ENCODE measurements around the gene CDKN2AIPNL. TPM values are rescaled to one million over a fixed set of nuclear protein-coding genes. Genes with fewer than 3 reads are reported as not detected.

Gene CDKN2AIPNL
- total RNA-seq, 1 experiment from 2014 or later, result 35.3 TPM

DNA sequence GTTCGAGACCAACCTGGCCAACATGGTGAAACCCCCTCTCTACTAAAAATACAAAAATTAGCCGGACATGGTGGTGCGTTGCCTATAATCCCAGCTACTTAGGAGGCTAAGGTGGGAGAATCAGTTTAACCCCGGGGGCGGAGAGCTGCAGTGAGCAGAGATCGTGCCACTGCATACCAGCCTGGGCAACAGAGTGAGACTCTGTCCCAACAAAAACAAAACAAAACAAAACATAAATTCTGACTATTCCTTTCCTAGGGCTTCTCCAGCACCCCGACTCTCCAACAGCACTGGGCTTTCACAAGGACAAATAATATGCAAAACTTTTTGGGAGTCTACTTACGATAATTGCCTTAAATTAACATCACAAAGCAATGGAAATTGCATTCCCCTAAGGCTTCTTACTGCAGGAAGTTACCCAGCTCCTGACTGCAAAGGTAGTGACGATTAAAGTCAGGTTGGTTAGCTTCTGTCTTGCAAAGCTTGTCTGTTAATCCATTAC lies 15.9 kb upstream of the CDKN2AIPNL start:
- H2AFZ ChIP-seq, result 0 out of 2 replicates have a peak overlapping the region, but pooled peaks have one; percentile 39
- no peaks in the 10 kb centered on the region for H3K4me1 ChIP-seq (replicated peaks; ENCODE audit: insufficient read depth)
- no peaks in the 10 kb centered on the region for H3K36me3 ChIP-seq (ENCODE audit: low read depth)
- H4K20me1 ChIP-seq (ENCODE audit: insufficient read depth), result no peaks in the 10 kb centered on the region
- no peak overlapping the region for H3K4me3 ChIP-seq
- peaks cover 8% of the 10 kb centered on the region; the same call in 1 of the 2 replicates for H3F3A ChIP-seq (ENCODE audit: insufficient read depth, low read depth)
- H3K4me2 ChIP-seq, result no peak overlapping the region
- BruUV-seq (replicated peaks), result no TSS peak
- no peaks in the 10 kb centered on the region for H3K9me2 ChIP-seq (ENCODE audit: insufficient read depth)
- intact Hi-C loops (cut with micrococcal nuclease; ENCODE audit: unreplicated experiment), result no loop called here
- ChIA-PET POLR2A (ENCODE audit: unreplicated experiment) (no interaction called here), CTCF (interaction anchor here (1.8 kb wide), 1 partner anchor 160 kb away, joined by 7 read pairs; no protein-coding TSS in a partner anchor)
- H3K27me3 ChIP-seq (ENCODE audit: insufficient read depth, low read depth), result no peaks in the 10 kb centered on the region
- H3K79me2 ChIP-seq (ENCODE audit: low read depth), result no peaks in the 10 kb centered on the region
- H3K27ac ChIP-seq, result no peak overlapping the region
- H3K9me3 ChIP-seq (ENCODE audit: insufficient read depth, low read depth), result no peaks in the 10 kb centered on the region
- DNase-seq, result no peak
- TF ChIP-seq EZH2 (IDR thresholded peaks at IDR 0.05; ENCODE audit: low read depth), result no peak
- TF ChIP-seq, protein P1, sequence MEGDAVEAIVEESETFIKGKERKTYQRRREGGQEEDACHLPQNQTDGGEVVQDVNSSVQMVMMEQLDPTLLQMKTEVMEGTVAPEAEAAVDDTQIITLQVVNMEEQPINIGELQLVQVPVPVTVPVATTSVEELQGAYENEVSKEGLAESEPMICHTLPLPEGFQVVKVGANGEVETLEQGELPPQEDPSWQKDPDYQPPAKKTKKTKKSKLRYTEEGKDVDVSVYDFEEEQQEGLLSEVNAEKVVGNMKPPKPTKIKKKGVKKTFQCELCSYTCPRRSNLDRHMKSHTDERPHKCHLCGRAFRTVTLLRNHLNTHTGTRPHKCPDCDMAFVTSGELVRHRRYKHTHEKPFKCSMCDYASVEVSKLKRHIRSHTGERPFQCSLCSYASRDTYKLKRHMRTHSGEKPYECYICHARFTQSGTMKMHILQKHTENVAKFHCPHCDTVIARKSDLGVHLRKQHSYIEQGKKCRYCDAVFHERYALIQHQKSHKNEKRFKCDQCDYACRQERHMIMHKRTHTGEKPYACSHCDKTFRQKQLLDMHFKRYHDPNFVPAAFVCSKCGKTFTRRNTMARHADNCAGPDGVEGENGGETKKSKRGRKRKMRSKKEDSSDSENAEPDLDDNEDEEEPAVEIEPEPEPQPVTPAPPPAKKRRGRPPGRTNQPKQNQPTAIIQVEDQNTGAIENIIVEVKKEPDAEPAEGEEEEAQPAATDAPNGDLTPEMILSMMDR (conservative IDR thresholded peaks at IDR 0.05), result no peak

DNA sequence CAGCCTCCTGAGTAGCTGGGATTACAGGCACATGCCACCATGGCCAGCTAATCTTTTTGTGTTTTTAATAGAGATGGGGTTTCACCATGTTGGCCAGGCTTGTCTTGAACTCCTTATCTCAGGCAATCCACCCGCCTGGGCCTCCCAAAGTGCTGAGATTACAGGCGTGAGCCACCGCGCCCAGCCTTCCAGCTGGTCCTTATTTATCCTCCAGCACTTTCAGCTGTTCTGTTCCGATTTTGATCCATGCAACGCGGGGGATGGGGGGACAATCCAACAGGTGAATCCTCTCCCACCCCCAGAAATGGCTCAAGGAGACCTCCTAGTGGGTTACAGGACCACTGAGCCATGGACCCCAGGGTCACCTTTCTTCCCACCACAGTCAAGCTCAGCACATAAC lies 14.7 kb upstream of the CDKN2AIPNL start:
- no peaks in the 10 kb centered on the region for H3K4me1 ChIP-seq (replicated peaks; ENCODE audit: insufficient read depth)
- intact Hi-C loops (cut with micrococcal nuclease; ENCODE audit: unreplicated experiment), result no loop called here
- ChIA-PET POLR2A (ENCODE audit: unreplicated experiment) (no interaction called here), CTCF (interaction anchor here (0.6 kb wide), 1 partner anchor 19 kb away, joined by 7 read pairs; no protein-coding TSS in a partner anchor)
- no peak for TF ChIP-seq EZH2 (IDR thresholded peaks at IDR 0.05; ENCODE audit: low read depth)
- TF ChIP-seq, protein P1 (conservative IDR thresholded peaks at IDR 0.05), result no peak
- H4K20me1 ChIP-seq (ENCODE audit: insufficient read depth), result no peaks in the 10 kb centered on the region
- H3K4me3 ChIP-seq, result no peak overlapping the region
- H3K9me3 ChIP-seq (ENCODE audit: insufficient read depth, low read depth), result no peaks in the 10 kb centered on the region
- DNase-seq, result no peak
- no peak overlapping the region for H2AFZ ChIP-seq
- H3K27ac ChIP-seq, result no peak overlapping the region
- no peaks in the 10 kb centered on the region for H3K79me2 ChIP-seq (ENCODE audit: low read depth)
- H3K4me2 ChIP-seq, result no peak overlapping the region
- no peaks in the 10 kb centered on the region for H3K27me3 ChIP-seq (ENCODE audit: insufficient read depth, low read depth)
- H3K36me3 ChIP-seq (ENCODE audit: low read depth), result no peaks in the 10 kb centered on the region
- BruUV-seq (replicated peaks), result no TSS peak
- no peaks in the 10 kb centered on the region for H3K9me2 ChIP-seq (ENCODE audit: insufficient read depth)
- peaks cover 8% of the 10 kb centered on the region; the same call in 1 of the 2 replicates for H3F3A ChIP-seq (ENCODE audit: insufficient read depth, low read depth)

DNA sequence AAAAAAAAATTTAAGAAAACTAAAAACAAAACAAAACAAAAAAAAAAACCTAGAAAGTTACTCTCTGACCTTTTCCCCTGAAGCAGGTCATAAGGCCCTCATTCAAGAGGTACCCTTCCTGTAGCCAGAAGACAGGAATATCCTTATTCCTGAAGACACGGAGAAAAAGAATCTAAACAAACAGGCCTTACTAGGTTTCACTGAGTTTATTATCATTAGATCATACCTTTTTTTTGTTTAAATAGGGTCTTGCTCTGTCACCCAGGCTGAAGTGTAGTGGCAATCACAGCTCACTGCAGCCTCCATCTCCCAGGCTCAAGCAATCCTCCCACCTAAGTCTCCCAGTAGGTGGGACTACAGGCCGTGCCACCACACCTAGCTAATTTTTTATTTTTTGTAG lies 11.7 kb upstream of the CDKN2AIPNL start:
- no peak for DNase-seq
- H3K9me3 ChIP-seq (ENCODE audit: insufficient read depth, low read depth), result no peaks in the 10 kb centered on the region
- ChIA-PET POLR2A (ENCODE audit: unreplicated experiment) (no interaction called here), CTCF (no interaction called here)
- no peak overlapping the region for H3K27ac ChIP-seq
- intact Hi-C loops (cut with micrococcal nuclease; ENCODE audit: unreplicated experiment), result no loop called here
- no peaks in the 10 kb centered on the region for H3K4me1 ChIP-seq (replicated peaks; ENCODE audit: insufficient read depth)
- no peaks in the 10 kb centered on the region for H3K9me2 ChIP-seq (ENCODE audit: insufficient read depth)
- no peak overlapping the region for H2AFZ ChIP-seq
- no peaks in the 10 kb centered on the region for H3K79me2 ChIP-seq (ENCODE audit: low read depth)
- H3F3A ChIP-seq (ENCODE audit: insufficient read depth, low read depth), result peaks cover 8% of the 10 kb centered on the region; the same call in 1 of the 2 replicates
- BruUV-seq (replicated peaks), result no TSS peak
- no peaks in the 10 kb centered on the region for H3K27me3 ChIP-seq (ENCODE audit: insufficient read depth, low read depth)
- H4K20me1 ChIP-seq (ENCODE audit: insufficient read depth), result no peaks in the 10 kb centered on the region
- TF ChIP-seq, protein P1 (conservative IDR thresholded peaks at IDR 0.05), result no peak
- TF ChIP-seq EZH2 (IDR thresholded peaks at IDR 0.05; ENCODE audit: low read depth), result no peak
- H3K4me3 ChIP-seq, result no peak overlapping the region
- H3K4me2 ChIP-seq, result no peak overlapping the region
- H3K36me3 ChIP-seq (ENCODE audit: low read depth), result no peaks in the 10 kb centered on the region
